Measurements from ENCODE around the gene DNAH3.

DNAH3 gene

GRCh38 chr16:21192991-21193390 lies 42.3 kb upstream of the DNAH3 start:
- no peak for TF ChIP-seq CTCF (IDR thresholded peaks at IDR 0.05; ENCODE audit: extremely low read depth, insufficient read depth, missing control alignments)
- DNase-seq (ENCODE audit: low spot score), result no peak
- in situ Hi-C loops (cut with MboI; ENCODE audit: low pct_unique_long_range_greater_than_20kb, low sequenced_read_pairs, unreplicated experiment), result no loop called here

GRCh38 chr16:21190599-21190998 lies 40.0 kb upstream of the DNAH3 start:
- in situ Hi-C loops (cut with MboI; ENCODE audit: low pct_unique_long_range_greater_than_20kb, low sequenced_read_pairs, unreplicated experiment), result no loop called here
- TF ChIP-seq CTCF (IDR thresholded peaks at IDR 0.05; ENCODE audit: extremely low read depth, insufficient read depth, missing control alignments), result no peak
- DNase-seq (ENCODE audit: low spot score), result no peak

- in situ Hi-C loops (cut with MboI; ENCODE audit: low pct_unique_long_range_greater_than_20kb, low sequenced_read_pairs, unreplicated experiment), result no loop called here
- TF ChIP-seq CTCF (IDR thresholded peaks at IDR 0.05; ENCODE audit: extremely low read depth, insufficient read depth, missing control alignments), result no peak
- no peak for DNase-seq (ENCODE audit: low spot score)
Measured at GRCh38 chr16:21190013-21190412, 39.4 kb upstream of the DNAH3 start.

GRCh38 chr16:21189311-21189710 lies 38.7 kb upstream of the DNAH3 start:
- TF ChIP-seq CTCF (IDR thresholded peaks at IDR 0.05; ENCODE audit: extremely low read depth, insufficient read depth, missing control alignments), result no peak
- in situ Hi-C loops (cut with MboI; ENCODE audit: low pct_unique_long_range_greater_than_20kb, low sequenced_read_pairs, unreplicated experiment), result loop anchor here (10.0 kb wide), 2 partner anchors 85 to 1135 kb away; partner anchors contain the start of gene CRYM

GRCh38 chr16:21186326-21186691 lies 35.7 kb upstream of the DNAH3 start:
- in situ Hi-C loops (cut with MboI; ENCODE audit: low pct_unique_long_range_greater_than_20kb, low sequenced_read_pairs, unreplicated experiment), result loop anchor here (10.0 kb wide), 2 partner anchors 88 to 1138 kb away; partner anchors contain the start of gene CRYM
- no peak for DNase-seq (ENCODE audit: low spot score)
- no peak for TF ChIP-seq CTCF (IDR thresholded peaks at IDR 0.05; ENCODE audit: extremely low read depth, insufficient read depth, missing control alignments)

More at GRCh38 chr16:21189311-21189710, 38.7 kb upstream of the DNAH3 start:
- DNase-seq (ENCODE audit: low spot score), result no peak

- DNase-seq (ENCODE audit: low spot score), result no peak
- TF ChIP-seq CTCF (IDR thresholded peaks at IDR 0.05; ENCODE audit: extremely low read depth, insufficient read depth, missing control alignments), result no peak
- in situ Hi-C loops (cut with MboI; ENCODE audit: low pct_unique_long_range_greater_than_20kb, low sequenced_read_pairs, unreplicated experiment), result loop anchor here (10.0 kb wide), 2 partner anchors 89 to 1139 kb away; partner anchors contain the start of gene CRYM
Measured at GRCh38 chr16:21185659-21186325, 35.1 kb upstream of the DNAH3 start.

Data from GM13977 (cell line).